Upper lobe of left lung (tissue), 4 donors: ENCODE results near the gene GSTA2.

ENCODE experiments used
- EP300 ChIP-seq, 4 donors: sonication (generic); formaldehyde crosslinking; IDR thresholded peaks; one replicate each; pipeline ENCODE4 v1.5.1; 2017; ENCODE audit warnings: antibody characterized with exemption in 4 of 4, control low read depth in 2 of 4
- POLR2A ChIP-seq, 4 donors: fragments of 450-650 bp; IDR thresholded peaks; one replicate each; pipeline ENCODE4 v1.5.1; 2016 to 2017; ENCODE audit warnings: antibody characterized with exemption in 4 of 4, mild to moderate bottlenecking in 2 of 4
- TF ChIP-seq, protein P1 (sequence below), 6 experiments: fragments of 450-650 bp in 4 of 6; fragments of 200-600 bp in 2 of 6; sonication (generic) in 2 of 6; IDR thresholded peaks; one replicate each; pipeline ENCODE4 v1.5.1; 2016 to 2019; ENCODE audit warnings: antibody characterized with exemption in 6 of 6

DNA sequence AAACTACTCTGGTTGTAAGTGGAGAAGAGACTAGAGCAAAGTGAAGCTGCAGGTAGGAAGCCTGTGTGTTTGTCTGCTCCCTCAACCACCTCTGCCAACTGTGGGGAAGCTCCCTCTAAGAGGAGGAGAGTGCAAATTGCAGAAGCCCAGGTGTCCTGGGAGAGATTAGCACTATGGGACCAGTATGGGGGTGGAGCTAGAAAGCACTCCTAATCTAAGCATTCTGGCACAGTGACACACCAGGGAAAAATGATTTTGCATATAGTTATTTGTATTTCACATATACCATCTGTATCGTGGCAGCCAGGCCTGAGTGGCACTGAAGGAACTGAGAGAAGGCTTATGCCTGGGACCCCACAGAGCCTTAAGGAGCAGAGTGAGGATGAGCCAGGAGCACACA is 27.6 kb upstream of the GSTA2 start:
- TF ChIP-seq, protein P1, sequence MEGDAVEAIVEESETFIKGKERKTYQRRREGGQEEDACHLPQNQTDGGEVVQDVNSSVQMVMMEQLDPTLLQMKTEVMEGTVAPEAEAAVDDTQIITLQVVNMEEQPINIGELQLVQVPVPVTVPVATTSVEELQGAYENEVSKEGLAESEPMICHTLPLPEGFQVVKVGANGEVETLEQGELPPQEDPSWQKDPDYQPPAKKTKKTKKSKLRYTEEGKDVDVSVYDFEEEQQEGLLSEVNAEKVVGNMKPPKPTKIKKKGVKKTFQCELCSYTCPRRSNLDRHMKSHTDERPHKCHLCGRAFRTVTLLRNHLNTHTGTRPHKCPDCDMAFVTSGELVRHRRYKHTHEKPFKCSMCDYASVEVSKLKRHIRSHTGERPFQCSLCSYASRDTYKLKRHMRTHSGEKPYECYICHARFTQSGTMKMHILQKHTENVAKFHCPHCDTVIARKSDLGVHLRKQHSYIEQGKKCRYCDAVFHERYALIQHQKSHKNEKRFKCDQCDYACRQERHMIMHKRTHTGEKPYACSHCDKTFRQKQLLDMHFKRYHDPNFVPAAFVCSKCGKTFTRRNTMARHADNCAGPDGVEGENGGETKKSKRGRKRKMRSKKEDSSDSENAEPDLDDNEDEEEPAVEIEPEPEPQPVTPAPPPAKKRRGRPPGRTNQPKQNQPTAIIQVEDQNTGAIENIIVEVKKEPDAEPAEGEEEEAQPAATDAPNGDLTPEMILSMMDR (IDR thresholded peaks at IDR 0.05): no peak
- TF ChIP-seq EP300 (IDR thresholded peaks at IDR 0.05): no peak
- no peak for TF ChIP-seq POLR2A (IDR thresholded peaks at IDR 0.05)
